ENCODE data around the gene MICAL3. TPM values are rescaled to one million over a fixed set of nuclear protein-coding genes. Genes with fewer than 3 reads are reported as not detected.

MICAL3 gene
- polyA plus RNA-seq, 3 donors = 0.23 to 0.84 TPM; not detected in 1

GRCh38 chr22:17925431-17925841 is 98.9 kb downstream of the MICAL3 start:
- Histone ChIP-seq H3K9ac (ENCODE audit: insufficient read depth, low read length, poor library complexity, severe bottlenecking) (no peak overlapping the region), H2AFZ (ENCODE audit: insufficient read depth, low read depth, low read length, poor library complexity, severe bottlenecking) (no peak overlapping the region), H3K9me3 (replicated peaks in 1 of 2; ENCODE audit: control insufficient read depth in 1 of 2, insufficient read depth in 1 of 2, low read length in 2 of 2) (no peaks in the 10 kb centered on the region), H3K4me3 (replicated peaks in 1 of 3; ENCODE audit: low read depth in 2 of 3, low read length in 3 of 3) (no peak overlapping the region), H4K20me1 (ENCODE audit: insufficient read depth, low read length) (no peaks in the 10 kb centered on the region), H3K4me1 (ENCODE audit: control insufficient read depth in 1 of 2, insufficient read depth in 2 of 2, low read length in 2 of 2) (no peaks in the 10 kb centered on the region), H3K36me3 (replicated peaks in 1 of 2; ENCODE audit: control insufficient read depth in 1 of 2, insufficient read depth in 2 of 2, low read length in 2 of 2) (no peaks in the 10 kb centered on the region), H3K79me2 (ENCODE audit: insufficient read depth, low read length) (no peaks in the 10 kb centered on the region), H3K27me3 (ENCODE audit: control insufficient read depth in 2 of 2, insufficient read depth in 2 of 2, low read length in 2 of 2) (no peaks in the 10 kb centered on the region), H3K27ac (ENCODE audit: low read depth in 1 of 2, low read length in 2 of 2) (no peak overlapping the region), H3K4me2 (replicated peaks; ENCODE audit: extremely low read depth, low read length, poor library complexity, severe bottlenecking) (no peak overlapping the region)
- WGBS (ENCODE audit: insufficient coverage) = 92% methylated on average over 2 of the region's 7 CpGs
- Mint-ChIP-seq H3K36me3 (no peaks in the 10 kb centered on the region), H3K27ac (no peak overlapping the region), H3K4me1 (peaks cover 2% of the 10 kb centered on the region), H3K4me3 (no peak overlapping the region), H3K9me3 (peaks cover 0 to 4% (median 0%) of the 10 kb centered on the region in 7 donors), H3K27me3 (ENCODE audit: low read depth in 3 of 3) (peaks cover 0 to 3% (median 2%) of the 10 kb centered on the region in 3 donors)
- DNase-seq = no peak
- no peak for TF ChIP-seq CTCF (IDR thresholded peaks at IDR 0.05)
- intact Hi-C loops (cut with micrococcal nuclease) = no loop called here

GRCh38 chr22:17924735-17925364 is 99.5 kb downstream of the MICAL3 start:
- Histone ChIP-seq H3K4me1 (ENCODE audit: control insufficient read depth in 1 of 2, insufficient read depth in 2 of 2, low read length in 2 of 2) (no peaks in the 10 kb centered on the region), H2AFZ (ENCODE audit: insufficient read depth, low read depth, low read length, poor library complexity, severe bottlenecking) (no peak overlapping the region), H3K27ac (ENCODE audit: low read depth in 1 of 2, low read length in 2 of 2) (no peak overlapping the region), H3K27me3 (ENCODE audit: control insufficient read depth in 2 of 2, insufficient read depth in 2 of 2, low read length in 2 of 2) (no peaks in the 10 kb centered on the region), H3K9ac (ENCODE audit: insufficient read depth, low read length, poor library complexity, severe bottlenecking) (no peak overlapping the region), H3K79me2 (ENCODE audit: insufficient read depth, low read length) (no peaks in the 10 kb centered on the region), H4K20me1 (ENCODE audit: insufficient read depth, low read length) (no peaks in the 10 kb centered on the region), H3K4me2 (replicated peaks; ENCODE audit: extremely low read depth, low read length, poor library complexity, severe bottlenecking) (no peak overlapping the region), H3K36me3 (replicated peaks in 1 of 2; ENCODE audit: control insufficient read depth in 1 of 2, insufficient read depth in 2 of 2, low read length in 2 of 2) (no peaks in the 10 kb centered on the region), H3K4me3 (replicated peaks in 1 of 3; ENCODE audit: low read depth in 2 of 3, low read length in 3 of 3) (no peak overlapping the region), H3K9me3 (replicated peaks in 1 of 2; ENCODE audit: control insufficient read depth in 1 of 2, insufficient read depth in 1 of 2, low read length in 2 of 2) (no peaks in the 10 kb centered on the region)
- intact Hi-C loops (cut with micrococcal nuclease) = no loop called here
- DNase-seq = no peak
- peaks cover 7% of the 10 kb centered on the region for H3K4me1 Mint-ChIP-seq
- 82% methylated on average over 4 of the region's 4 CpGs for WGBS (ENCODE audit: insufficient coverage)
- peaks cover 0 to 5% (median 2%) of the 10 kb centered on the region in 3 donors for H3K27me3 Mint-ChIP-seq (ENCODE audit: low read depth in 3 of 3)
- no peak overlapping the region for H3K4me3 Mint-ChIP-seq
- TF ChIP-seq CTCF (IDR thresholded peaks at IDR 0.05) = no peak
- peaks cover 0 to 4% (median 0%) of the 10 kb centered on the region in 7 donors for H3K9me3 Mint-ChIP-seq
- no peak overlapping the region for H3K27ac Mint-ChIP-seq
- H3K36me3 Mint-ChIP-seq = no peaks in the 10 kb centered on the region

Data from CD14-positive monocyte (primary cell).